ENCODE results near the gene TMEM232.

TMEM232 gene

DNA sequence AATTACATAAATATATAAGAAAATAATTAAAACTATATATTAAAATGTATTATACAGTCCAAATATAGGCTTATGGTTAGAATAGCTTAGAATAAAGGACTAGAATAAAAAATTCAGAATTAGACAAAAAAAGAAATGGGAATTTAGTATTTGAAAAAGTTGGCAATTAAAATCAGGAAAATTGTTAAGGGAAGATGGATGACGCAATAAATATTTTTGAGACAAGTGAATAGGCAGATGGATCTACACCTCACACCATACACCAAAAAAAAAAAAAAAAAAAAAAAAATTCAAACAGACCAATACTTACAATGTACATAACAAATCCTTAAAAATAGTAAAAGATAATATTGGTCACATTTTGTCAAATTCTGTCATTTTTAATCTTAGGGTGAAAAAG, 200.7 kb downstream of the TMEM232 start:
- no peak overlapping the region for H3K4me3 ChIP-seq

DNA sequence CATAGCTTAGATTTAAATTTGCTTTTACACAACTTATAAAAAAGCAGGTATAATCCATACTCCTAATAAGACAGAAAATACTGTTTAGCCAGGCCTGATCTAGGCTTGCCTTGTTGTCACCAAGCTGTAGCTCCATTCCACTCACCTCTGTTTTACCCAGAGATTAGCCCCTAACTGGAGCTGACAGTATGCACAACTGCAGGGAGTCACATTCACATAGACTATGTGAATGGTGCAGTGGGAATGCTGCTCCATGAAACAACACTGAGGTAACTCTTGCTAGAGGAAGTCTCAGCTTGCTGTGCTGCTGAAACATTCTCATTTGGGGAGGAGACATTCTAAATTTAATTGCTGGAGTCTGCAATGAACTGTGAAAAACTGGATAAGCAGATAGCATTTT, 209.1 kb downstream of the TMEM232 start:
- Histone ChIP-seq H3K27ac (no peak overlapping the region), H3K4me3 (no peak overlapping the region)
- TF ChIP-seq, protein P1, sequence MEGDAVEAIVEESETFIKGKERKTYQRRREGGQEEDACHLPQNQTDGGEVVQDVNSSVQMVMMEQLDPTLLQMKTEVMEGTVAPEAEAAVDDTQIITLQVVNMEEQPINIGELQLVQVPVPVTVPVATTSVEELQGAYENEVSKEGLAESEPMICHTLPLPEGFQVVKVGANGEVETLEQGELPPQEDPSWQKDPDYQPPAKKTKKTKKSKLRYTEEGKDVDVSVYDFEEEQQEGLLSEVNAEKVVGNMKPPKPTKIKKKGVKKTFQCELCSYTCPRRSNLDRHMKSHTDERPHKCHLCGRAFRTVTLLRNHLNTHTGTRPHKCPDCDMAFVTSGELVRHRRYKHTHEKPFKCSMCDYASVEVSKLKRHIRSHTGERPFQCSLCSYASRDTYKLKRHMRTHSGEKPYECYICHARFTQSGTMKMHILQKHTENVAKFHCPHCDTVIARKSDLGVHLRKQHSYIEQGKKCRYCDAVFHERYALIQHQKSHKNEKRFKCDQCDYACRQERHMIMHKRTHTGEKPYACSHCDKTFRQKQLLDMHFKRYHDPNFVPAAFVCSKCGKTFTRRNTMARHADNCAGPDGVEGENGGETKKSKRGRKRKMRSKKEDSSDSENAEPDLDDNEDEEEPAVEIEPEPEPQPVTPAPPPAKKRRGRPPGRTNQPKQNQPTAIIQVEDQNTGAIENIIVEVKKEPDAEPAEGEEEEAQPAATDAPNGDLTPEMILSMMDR (IDR thresholded peaks at IDR 0.05), result no peak
- DNase-seq (ENCODE audit: low spot score), result no peak

More for the DNA sequence above, 200.7 kb downstream of the TMEM232 start:
- no peak for DNase-seq (ENCODE audit: low spot score)
- H3K27ac ChIP-seq, result no peak overlapping the region
- TF ChIP-seq, protein P1 (IDR thresholded peaks at IDR 0.05), result no peak

DNA sequence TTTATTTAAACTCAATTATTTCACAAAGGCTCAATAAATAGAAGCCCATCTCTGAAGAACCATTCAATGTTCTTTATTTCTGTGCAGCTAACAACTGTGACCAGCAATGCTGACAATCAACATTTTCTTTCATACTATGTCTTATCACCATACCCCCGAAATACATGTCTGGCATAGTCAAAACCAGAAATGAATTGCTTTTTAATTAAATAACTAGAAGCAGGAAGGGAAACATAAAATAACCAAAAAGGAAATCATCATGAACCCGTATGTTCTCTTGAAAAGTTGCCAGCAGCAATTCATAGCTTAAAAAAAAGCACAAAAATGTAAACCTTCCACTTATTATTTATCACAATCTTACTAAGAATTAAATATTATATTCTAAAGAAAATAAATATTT, 212.4 kb downstream of the TMEM232 start:
- Histone ChIP-seq H3K27ac (no peak overlapping the region), H3K4me3 (no peak overlapping the region)
- TF ChIP-seq, protein P1 (IDR thresholded peaks at IDR 0.05), result no peak
- no peak for DNase-seq (ENCODE audit: low spot score)

DNA sequence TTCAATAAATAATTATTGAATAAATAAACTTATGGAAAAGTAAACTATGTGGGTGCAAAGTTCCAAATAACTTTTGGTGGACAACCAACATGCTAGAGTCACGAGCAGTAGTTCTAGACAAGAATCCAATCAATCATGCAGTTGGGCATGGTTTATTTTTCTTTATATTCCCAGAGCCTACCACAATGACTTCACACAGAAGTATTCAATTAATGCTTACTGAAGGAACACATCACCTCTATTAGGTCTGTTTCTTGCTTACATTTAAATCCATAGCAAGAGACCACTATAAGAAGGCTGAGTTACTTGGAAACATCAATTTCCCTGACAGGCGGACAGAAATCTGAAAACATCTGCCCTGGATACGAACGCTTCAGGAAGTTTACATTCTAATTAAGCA, 214.2 kb downstream of the TMEM232 start:
- TF ChIP-seq, protein P1 (IDR thresholded peaks at IDR 0.05), result no peak
- no peak overlapping the region for H3K4me3 ChIP-seq
- H3K27ac ChIP-seq, result no peak overlapping the region
- DNase-seq (ENCODE audit: low spot score), result no peak

DNA sequence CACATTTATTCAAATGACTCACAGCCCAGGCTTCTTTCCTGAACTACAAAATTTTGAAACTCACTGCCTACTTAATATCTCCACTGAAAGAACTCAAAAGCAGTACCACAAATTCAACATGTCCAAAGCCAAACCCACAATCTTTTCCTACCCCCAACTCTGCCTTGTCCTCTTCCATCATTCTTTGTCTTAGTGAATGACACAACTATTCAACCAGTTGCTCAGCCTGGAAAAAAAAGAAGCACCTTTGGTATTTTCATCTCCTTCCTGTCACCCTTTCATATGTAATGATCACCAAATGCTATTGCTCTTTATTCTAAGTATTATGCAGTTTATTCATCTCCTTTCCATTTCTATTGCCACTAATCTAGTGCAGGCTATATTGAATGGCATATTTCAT, 216.3 kb downstream of the TMEM232 start:
- no peak overlapping the region for H3K4me3 ChIP-seq
- H3K27ac ChIP-seq, result no peak overlapping the region
- TF ChIP-seq, protein P1 (IDR thresholded peaks at IDR 0.05), result no peak
- DNase-seq (ENCODE audit: low spot score), result no peak

DNA sequence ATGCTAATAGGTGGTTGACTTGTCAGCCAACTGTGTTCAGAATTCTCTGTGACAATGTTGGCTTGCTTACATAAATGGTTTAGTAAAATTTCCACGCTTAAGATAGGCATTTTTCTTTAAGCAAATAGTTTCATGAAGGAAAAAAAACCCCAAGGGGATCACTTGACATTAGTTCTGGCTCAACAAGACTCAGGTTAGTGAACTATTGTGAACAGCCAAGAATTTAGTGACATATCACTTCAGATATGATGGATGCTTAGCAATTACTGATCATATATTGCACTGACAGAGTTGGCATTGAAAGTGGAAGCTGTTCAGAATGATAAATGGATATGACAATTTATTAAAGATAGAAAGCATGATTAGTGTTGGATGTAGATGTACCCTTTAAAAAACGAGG, 218.5 kb downstream of the TMEM232 start:
- H3K4me3 ChIP-seq, result no peak overlapping the region
- no peak overlapping the region for H3K27ac ChIP-seq
- no peak for DNase-seq (ENCODE audit: low spot score)
- TF ChIP-seq, protein P1 (IDR thresholded peaks at IDR 0.05), result no peak

DNA sequence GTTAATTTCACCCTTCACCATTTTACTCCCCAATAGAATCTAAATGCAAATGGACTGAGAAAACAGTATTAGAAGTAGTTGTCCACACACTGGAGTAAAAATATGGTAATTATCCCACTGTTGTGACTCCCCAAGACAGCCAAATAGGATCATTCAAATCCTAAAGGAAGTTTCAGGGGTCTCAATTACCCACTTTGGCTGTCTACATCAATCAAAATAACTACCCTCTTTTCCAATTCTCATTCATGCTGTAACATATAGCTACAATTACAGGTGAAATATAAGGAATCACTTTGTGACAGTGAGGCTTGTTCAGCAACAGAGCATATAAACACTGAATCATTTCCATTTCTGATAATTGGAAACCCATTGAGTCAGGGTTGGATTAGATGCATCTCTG, 220.1 kb downstream of the TMEM232 start:
- DNase-seq (ENCODE audit: low spot score), result no peak
- Histone ChIP-seq H3K4me3 (no peak overlapping the region), H3K27ac (no peak overlapping the region)
- TF ChIP-seq, protein P1 (IDR thresholded peaks at IDR 0.05), result no peak
